ENCODE results near the gene C6orf132.

Gene C6orf132

GRCh38 chr6:42137194-42137753, 5.1 kb downstream of the C6orf132 start:
- Histone ChIP-seq H3K9ac (ENCODE audit: low read length) (no peak overlapping the region), H3K9me3 (ENCODE audit: low read length) (no peaks in the 10 kb centered on the region), H2AFZ (ENCODE audit: low read length) (0 out of 2 replicates have a peak overlapping the region, but pooled peaks have one; percentile 4), H3K79me2 (ENCODE audit: insufficient read depth, low read length) (no peaks in the 10 kb centered on the region), H3F3A (ENCODE audit: insufficient read depth, low read length) (no peaks in the 10 kb centered on the region), H3K27ac (ENCODE audit: low read depth, low read length, poor library complexity, severe bottlenecking) (no peak overlapping the region), H3K4me1 (ENCODE audit: insufficient read depth, low read length, severe bottlenecking) (peaks cover 16% of the 10 kb centered on the region), H3K9me2 (ENCODE audit: low read depth, low read length) (no peaks in the 10 kb centered on the region), H3K36me3 (ENCODE audit: insufficient read depth, low read length) (no peaks in the 10 kb centered on the region), H4K20me1 (ENCODE audit: insufficient read depth, low read length) (no peaks in the 10 kb centered on the region), H3K27me3 (ENCODE audit: insufficient read depth, low read length) (no peaks in the 10 kb centered on the region; the same call in 1 of the 2 replicates), H3K4me2 (ENCODE audit: low read length) (peak overlapping the region; percentile 54; the same call in 1 of the 2 replicates), H3K4me3 (ENCODE audit: low read depth, low read length, poor library complexity, severe bottlenecking) (no peak overlapping the region)
- TF ChIP-seq CTCF (IDR thresholded peaks at IDR 0.05; ENCODE audit: low read length) (no peak), EZH2 (IDR thresholded peaks at IDR 0.05; ENCODE audit: borderline replicate concordance, low read length) (no peak)

GRCh38 chr6:42136508-42137193, 5.8 kb downstream of the C6orf132 start:
- TF ChIP-seq CTCF (IDR thresholded peaks at IDR 0.05; ENCODE audit: low read length) (peak; percentile 65), EZH2 (IDR thresholded peaks at IDR 0.05; ENCODE audit: borderline replicate concordance, low read length) (no peak)
- H3K27me3 ChIP-seq (ENCODE audit: insufficient read depth, low read length), result no peaks in the 10 kb centered on the region; the same call in 1 of the 2 replicates

GRCh38 chr6:42135722-42136121, 6.7 kb downstream of the C6orf132 start:
- TF ChIP-seq EZH2 (IDR thresholded peaks at IDR 0.05; ENCODE audit: borderline replicate concordance, low read length) (no peak), CTCF (IDR thresholded peaks at IDR 0.05; ENCODE audit: low read length) (no peak)
- Histone ChIP-seq H3K9me2 (ENCODE audit: low read depth, low read length) (no peaks in the 10 kb centered on the region), H3K4me2 (ENCODE audit: low read length) (no peak overlapping the region), H3K36me3 (ENCODE audit: insufficient read depth, low read length) (no peaks in the 10 kb centered on the region), H4K20me1 (ENCODE audit: insufficient read depth, low read length) (no peaks in the 10 kb centered on the region), H3K27me3 (ENCODE audit: insufficient read depth, low read length) (no peaks in the 10 kb centered on the region), H2AFZ (ENCODE audit: low read length) (no peak overlapping the region), H3K4me1 (ENCODE audit: insufficient read depth, low read length, severe bottlenecking) (peaks cover 16% of the 10 kb centered on the region), H3K79me2 (ENCODE audit: insufficient read depth, low read length) (no peaks in the 10 kb centered on the region), H3K4me3 (ENCODE audit: low read depth, low read length, poor library complexity, severe bottlenecking) (no peak overlapping the region), H3K9me3 (ENCODE audit: low read length) (no peaks in the 10 kb centered on the region), H3F3A (ENCODE audit: insufficient read depth, low read length) (no peaks in the 10 kb centered on the region), H3K9ac (ENCODE audit: low read length) (no peak overlapping the region), H3K27ac (ENCODE audit: low read depth, low read length, poor library complexity, severe bottlenecking) (no peak overlapping the region)

More at GRCh38 chr6:42136508-42137193, 5.8 kb downstream of the C6orf132 start:
- Histone ChIP-seq H3K36me3 (ENCODE audit: insufficient read depth, low read length) (no peaks in the 10 kb centered on the region), H3K9me2 (ENCODE audit: low read depth, low read length) (no peaks in the 10 kb centered on the region), H4K20me1 (ENCODE audit: insufficient read depth, low read length) (no peaks in the 10 kb centered on the region), H3K4me3 (ENCODE audit: low read depth, low read length, poor library complexity, severe bottlenecking) (peak overlapping the region; percentile 10), H2AFZ (ENCODE audit: low read length) (0 out of 2 replicates have a peak overlapping the region, but pooled peaks have one; percentile 4), H3K4me1 (ENCODE audit: insufficient read depth, low read length, severe bottlenecking) (peaks cover 16% of the 10 kb centered on the region), H3K79me2 (ENCODE audit: insufficient read depth, low read length) (no peaks in the 10 kb centered on the region), H3K9me3 (ENCODE audit: low read length) (no peaks in the 10 kb centered on the region), H3K27ac (ENCODE audit: low read depth, low read length, poor library complexity, severe bottlenecking) (no peak overlapping the region), H3K4me2 (ENCODE audit: low read length) (peak overlapping the region; percentile 54), H3K9ac (ENCODE audit: low read length) (no peak overlapping the region), H3F3A (ENCODE audit: insufficient read depth, low read length) (no peaks in the 10 kb centered on the region)

Data from OCI-LY1 (cell line).